Smooth muscle cell (in vitro differentiated cells): ENCODE measurements around the gene U2SURP. TPM values are rescaled to one million over a fixed set of nuclear protein-coding genes. Genes with fewer than 3 reads are reported as not detected.
A peak's percentile ranks its signal among the peaks of the same experiment; 100 is the strongest.

Experiments
- DNase-seq: peaks from one replicate; lab custom pipeline; 2025; ENCODE audit not compliant: unreplicated experiment; lab: John Stamatoyannopoulos, UW
- H2AFZ ChIP-seq: fragments of 200-600 bp; sonication (generic); 2 replicates; pipeline ENCODE4 v1.6.0; 2016; ENCODE audit warnings: antibody characterized with exemption, low read depth, mild to moderate bottlenecking
- H3F3A ChIP-seq: fragments of 200-600 bp; sonication (generic); 2 replicates; pipeline ENCODE4 v1.6.0; 2017; ENCODE audit warnings: antibody characterized with exemption, low read depth
- H3K27ac ChIP-seq: fragments of 200-600 bp; sonication (generic); 2 replicates; pipeline ENCODE4 v1.5.1; 2016; ENCODE audit warnings: low read depth, mild to moderate bottlenecking
- H3K27me3 ChIP-seq: fragments of 200-600 bp; sonication (generic); 2 replicates; pipeline ENCODE4 v1.6.1; 2016; ENCODE audit warnings: low read depth, mild to moderate bottlenecking
- H3K36me3 ChIP-seq: fragments of 200-600 bp; sonication (generic); 2 replicates; pipeline ENCODE4 v1.5.1; 2016; ENCODE audit warnings: low read depth
- H3K4me1 ChIP-seq: fragments of 200-600 bp; sonication (generic); 2 replicates; pipeline ENCODE4 v1.5.1; 2016; ENCODE audit warnings: low read depth
- H3K4me2 ChIP-seq: fragments of 200-600 bp; sonication (generic); 2 replicates; pipeline ENCODE4 v1.6.0; 2016; ENCODE audit warnings: mild to moderate bottlenecking
- H3K4me3 ChIP-seq: fragments of 200-600 bp; sonication (generic); 2 replicates; pipeline ENCODE4 v1.5.1; 2016; ENCODE audit warnings: mild to moderate bottlenecking
- H3K79me2 ChIP-seq: fragments of 200-600 bp; sonication (generic); 2 replicates; pipeline ENCODE4 v1.6.0; 2016; ENCODE audit warnings: low read depth, mild to moderate bottlenecking
- H3K9ac ChIP-seq: fragments of 200-600 bp; sonication (generic); 2 replicates; pipeline ENCODE4 v1.6.0; 2016; ENCODE audit warnings: low read depth
- H3K9me3 ChIP-seq: fragments of 200-600 bp; sonication (generic); replicated peaks from 2 replicates; pipeline ENCODE4 v1.5.1; 2016; ENCODE audit warnings: low read depth
- H4K20me1 ChIP-seq: fragments of 200-600 bp; sonication (generic); 2 replicates; pipeline ENCODE4 v1.6.0; 2016; ENCODE audit warnings: low read depth
- CTCF ChIP-seq: fragments of 200-600 bp; sonication (generic); IDR thresholded peaks from 2 replicates; pipeline ENCODE4 v1.5.1; 2017; ENCODE audit warnings: borderline replicate concordance, mild to moderate bottlenecking, antibody characterized with exemption; ENCODE audit not compliant: insufficient read depth, poor library complexity, severe bottlenecking
- WGBS: methylation state at CpG from one replicate; pipeline ENCODE4 v1.1.7; 2016; ENCODE audit warnings: low lambda C conversion rate; 5-methylcytosine and 5-hydroxymethylcytosine counted together
- polyA plus RNA-seq: library from polyadenylated mRNA; unstranded; fragments of >200 nt; fragmentation: Nextera tagmentation; extraction: Ambion mirVana; gene quantifications from 2 replicates; pipeline ENCODE4 v1.2.1, GENCODE V29; 2016
- total RNA-seq: library from RNA; depleted of rRNA; stranded (reverse); fragments of >200 nt; gene quantifications from 2 replicates; pipeline ENCODE4 v1.2.3, GENCODE V29; 2014

The U2SURP gene
- total and polyA plus RNA-seq, 2 experiments from 2014 or later: 49.0 to 80.4 TPM

GRCh38 chr3:142973217-142974009 is 28.0 kb upstream of the U2SURP start:
- no peaks in the 10 kb centered on the region for H4K20me1 ChIP-seq
- H3F3A ChIP-seq: no peaks in the 10 kb centered on the region
- H3K9ac ChIP-seq: no peak overlapping the region
- H3K27me3 ChIP-seq: no peaks in the 10 kb centered on the region
- H2AFZ ChIP-seq: no peak overlapping the region
- no peaks in the 10 kb centered on the region for H3K9me3 ChIP-seq
- TF ChIP-seq CTCF: no peak
- no peaks in the 10 kb centered on the region for H3K36me3 ChIP-seq
- no peak for DNase-seq
- H3K4me3 ChIP-seq: no peak overlapping the region
- no peak overlapping the region for H3K4me2 ChIP-seq
- H3K27ac ChIP-seq: no peak overlapping the region
- H3K4me1 ChIP-seq: peaks cover 4% of the 10 kb centered on the region
- H3K79me2 ChIP-seq: no peaks in the 10 kb centered on the region
- WGBS: 93% methylated on average over 8 of the region's 8 CpGs

- WGBS: 83% methylated on average over 4 of the region's 4 CpGs
- H4K20me1 ChIP-seq: no peaks in the 10 kb centered on the region
- H3K4me1 ChIP-seq: peaks cover 4% of the 10 kb centered on the region
- H3K4me2 ChIP-seq: no peak overlapping the region
- no peak overlapping the region for H2AFZ ChIP-seq
- no peaks in the 10 kb centered on the region for H3K79me2 ChIP-seq
- H3F3A ChIP-seq: no peaks in the 10 kb centered on the region
- no peak for TF ChIP-seq CTCF
- no peaks in the 10 kb centered on the region for H3K9me3 ChIP-seq
- no peaks in the 10 kb centered on the region for H3K36me3 ChIP-seq
- no peak overlapping the region for H3K9ac ChIP-seq
- H3K4me3 ChIP-seq: no peak overlapping the region
- no peak for DNase-seq
- no peaks in the 10 kb centered on the region for H3K27me3 ChIP-seq
- H3K27ac ChIP-seq: no peak overlapping the region
These were observed 25.9 kb upstream of the U2SURP start for GRCh38 chr3:142975316-142975995.

GRCh38 chr3:142976621-142977398 is 24.6 kb upstream of the U2SURP start:
- H3K27me3 ChIP-seq: no peaks in the 10 kb centered on the region
- DNase-seq: no peak
- H3K9me3 ChIP-seq: no peaks in the 10 kb centered on the region
- H3K36me3 ChIP-seq: no peaks in the 10 kb centered on the region
- H3K27ac ChIP-seq: no peak overlapping the region
- peaks cover 2% of the 10 kb centered on the region for H3K4me1 ChIP-seq
- no peaks in the 10 kb centered on the region for H4K20me1 ChIP-seq
- no peaks in the 10 kb centered on the region for H3K79me2 ChIP-seq
- H3K4me2 ChIP-seq: peak overlapping the region; percentile 2
- H3F3A ChIP-seq: no peaks in the 10 kb centered on the region
- no peak overlapping the region for H3K9ac ChIP-seq
- H2AFZ ChIP-seq: no peak overlapping the region
- no peak overlapping the region for H3K4me3 ChIP-seq
- no peak for TF ChIP-seq CTCF
- 60% methylated on average over 8 of the region's 8 CpGs for WGBS
